Stimulated activated CD4-positive, alpha-beta T cell treated with anti-CD3 and anti-CD28 coated beads, Interleukin-15, amount 100 ng/mL, for 1 hour (primary cell): Measurements from ENCODE around the gene OR14A16.

ENCODE experiments used
- DNase-seq, 2 donors: peaks; one replicate each; pipeline ENCODE4 v3.0.0-alpha.2; 2020; ENCODE audit warnings: low read depth in 1 of 2, low spot score in 1 of 2

Gene OR14A16, protein sequence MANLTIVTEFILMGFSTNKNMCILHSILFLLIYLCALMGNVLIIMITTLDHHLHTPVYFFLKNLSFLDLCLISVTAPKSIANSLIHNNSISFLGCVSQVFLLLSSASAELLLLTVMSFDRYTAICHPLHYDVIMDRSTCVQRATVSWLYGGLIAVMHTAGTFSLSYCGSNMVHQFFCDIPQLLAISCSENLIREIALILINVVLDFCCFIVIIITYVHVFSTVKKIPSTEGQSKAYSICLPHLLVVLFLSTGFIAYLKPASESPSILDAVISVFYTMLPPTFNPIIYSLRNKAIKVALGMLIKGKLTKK

DNA sequence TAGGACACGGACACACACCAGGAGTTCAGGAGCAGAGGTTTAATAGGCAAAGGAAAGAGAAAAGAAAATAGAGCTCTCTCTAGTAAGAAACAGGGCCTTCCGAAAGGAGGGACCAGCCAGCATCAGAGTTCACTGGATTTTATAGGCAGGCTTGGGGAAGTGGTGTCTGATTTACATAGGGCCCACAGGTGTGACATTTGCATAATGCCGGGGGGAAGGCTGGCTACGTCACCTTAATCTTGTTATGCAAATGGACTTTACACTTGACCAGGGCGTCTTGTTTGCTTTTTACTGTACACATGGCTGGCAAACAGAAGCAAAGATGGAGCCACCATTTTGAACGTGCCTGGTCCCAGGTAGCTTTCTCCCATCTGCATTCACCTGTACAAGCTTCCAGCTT, at the start of gene OR14A16:
Gene OR14A16 (minus strand): TSS at position 97 of the 400 bp plus-strand sequence. CDS start 8,390 bp downstream, outside the sequence.
- no peak for DNase-seq

DNA sequence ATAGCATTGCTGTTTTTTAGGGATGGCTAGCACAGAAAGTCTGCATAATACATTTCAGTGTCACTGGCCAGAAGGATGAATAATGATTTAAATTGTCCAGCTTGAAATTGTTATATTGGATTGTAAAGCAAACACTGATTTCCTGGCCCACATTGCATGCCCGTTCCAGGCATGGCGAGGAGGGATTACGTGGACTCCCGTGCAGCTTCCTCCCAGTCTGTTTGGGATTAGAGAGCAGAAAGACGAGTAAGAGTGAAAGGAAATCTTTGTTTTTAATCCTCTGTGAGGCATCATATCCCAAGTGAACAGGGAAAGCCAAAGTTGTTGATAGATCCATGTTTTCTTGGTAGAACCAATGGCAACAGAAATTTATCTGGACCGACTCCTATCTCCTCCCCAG, 41.5 kb upstream of the OR14A16 start:
- DNase-seq, result no peak

DNA sequence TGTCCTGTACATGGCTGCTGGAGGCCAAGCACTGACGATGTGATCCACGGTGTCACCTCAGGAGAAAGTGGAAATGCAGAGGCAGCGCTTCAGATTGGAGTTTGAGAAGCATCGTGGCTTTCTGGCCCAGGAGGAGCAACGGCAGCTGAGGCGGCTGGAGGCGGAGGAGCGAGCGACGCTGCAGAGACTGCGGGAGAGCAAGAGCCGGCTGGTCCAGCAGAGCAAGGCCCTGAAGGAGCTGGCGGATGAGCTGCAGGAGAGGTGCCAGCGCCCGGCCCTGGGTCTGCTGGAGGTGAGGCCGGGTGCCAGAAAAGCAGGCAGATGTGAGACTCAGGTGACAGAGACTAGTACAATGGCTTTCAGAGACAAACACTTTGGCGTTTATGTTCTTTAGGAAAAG, 40.7 kb upstream of the OR14A16 start:
- no peak for DNase-seq

DNA sequence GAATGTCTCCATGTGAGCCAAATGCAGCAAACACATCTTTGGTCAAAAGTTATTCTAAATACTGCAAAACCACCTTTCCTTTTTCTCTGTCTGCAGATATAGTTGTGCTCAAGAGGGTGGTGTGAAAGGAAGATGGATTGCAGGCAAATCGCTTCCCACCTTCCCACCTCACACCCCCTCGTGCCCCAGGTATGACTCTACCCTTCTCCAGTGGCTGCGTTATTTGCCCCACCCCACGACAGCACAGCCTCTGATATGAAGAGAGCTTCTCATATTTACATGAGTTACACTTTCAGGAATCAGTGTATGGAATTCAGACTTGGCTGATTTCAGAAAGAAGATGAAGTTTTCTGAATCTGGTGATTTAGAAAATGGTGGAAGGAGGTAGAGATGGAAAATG, 38.8 kb upstream of the OR14A16 start:
- DNase-seq, result no peak

DNA sequence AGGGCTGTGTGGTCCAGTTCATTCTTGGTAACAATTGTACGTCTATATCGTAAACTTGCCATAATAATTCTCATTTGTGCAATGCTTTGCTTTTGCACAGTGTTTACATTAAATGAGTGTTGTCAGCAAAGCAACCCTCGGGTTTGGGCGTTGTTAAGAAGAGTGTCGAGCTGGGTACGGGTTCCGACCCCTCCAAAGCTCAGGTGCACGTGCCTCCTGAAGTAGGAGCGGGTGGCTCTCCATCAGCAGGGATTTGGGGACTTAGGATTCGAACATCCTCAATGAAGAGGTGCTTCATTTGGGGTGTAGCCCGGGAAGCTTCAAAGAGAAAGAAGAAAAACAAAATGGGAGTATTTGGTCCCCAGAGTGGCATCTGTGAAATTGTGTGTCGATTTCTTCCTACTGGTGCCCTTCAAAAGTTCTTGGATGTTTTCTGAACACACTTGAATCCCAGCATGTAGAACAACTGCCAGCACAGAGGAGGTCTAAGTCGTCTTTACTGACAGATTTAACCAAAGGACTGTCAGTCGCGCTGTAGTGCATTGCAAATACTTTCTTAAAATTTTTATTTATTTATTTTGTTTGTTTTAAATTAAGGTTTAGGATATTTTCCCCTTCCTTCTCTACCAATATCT, 34.2 kb upstream of the OR14A16 start:
- no peak for DNase-seq

DNA sequence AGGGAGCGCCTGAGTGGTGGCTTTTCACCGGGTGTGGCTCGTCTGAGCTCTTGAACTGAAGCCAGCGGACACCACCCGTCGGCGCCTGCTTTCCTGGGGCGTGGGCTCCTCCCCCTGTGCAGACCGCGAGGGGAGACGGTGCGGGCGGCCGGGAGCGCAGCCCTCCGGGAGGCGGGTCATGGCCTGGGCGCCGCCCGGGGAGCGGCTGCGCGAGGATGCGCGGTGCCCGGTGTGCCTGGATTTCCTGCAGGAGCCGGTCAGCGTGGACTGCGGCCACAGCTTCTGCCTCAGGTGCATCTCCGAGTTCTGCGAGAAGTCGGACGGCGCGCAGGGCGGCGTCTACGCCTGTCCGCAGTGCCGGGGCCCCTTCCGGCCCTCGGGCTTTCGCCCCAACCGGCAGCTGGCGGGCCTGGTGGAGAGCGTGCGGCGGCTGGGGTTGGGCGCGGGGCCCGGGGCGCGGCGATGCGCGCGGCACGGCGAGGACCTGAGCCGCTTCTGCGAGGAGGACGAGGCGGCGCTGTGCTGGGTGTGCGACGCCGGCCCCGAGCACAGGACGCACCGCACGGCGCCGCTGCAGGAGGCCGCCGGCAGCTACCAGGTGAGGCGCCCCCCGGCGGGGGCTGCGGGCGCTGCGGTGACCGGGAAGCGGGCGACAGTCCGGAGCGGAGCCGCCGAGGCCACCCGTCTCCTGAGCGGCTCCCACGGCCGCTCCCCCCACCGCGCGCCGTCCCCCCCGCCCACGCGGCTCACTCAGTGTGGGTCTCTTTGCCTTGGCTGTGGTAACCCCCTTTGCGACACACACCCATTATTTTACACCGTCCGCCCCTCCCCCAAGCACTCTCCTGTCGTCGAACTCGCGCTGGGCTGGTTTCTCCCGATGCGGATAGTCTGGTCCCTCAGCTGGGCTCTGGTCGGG, 33.4 kb upstream of the OR14A16 start, which contains the start of gene TRIM58:
Gene TRIM58 (plus strand): TSS at position 119 of the 916 bp plus-strand sequence. CDS start 60 bp downstream, at position 179.
- no peak for DNase-seq

DNA sequence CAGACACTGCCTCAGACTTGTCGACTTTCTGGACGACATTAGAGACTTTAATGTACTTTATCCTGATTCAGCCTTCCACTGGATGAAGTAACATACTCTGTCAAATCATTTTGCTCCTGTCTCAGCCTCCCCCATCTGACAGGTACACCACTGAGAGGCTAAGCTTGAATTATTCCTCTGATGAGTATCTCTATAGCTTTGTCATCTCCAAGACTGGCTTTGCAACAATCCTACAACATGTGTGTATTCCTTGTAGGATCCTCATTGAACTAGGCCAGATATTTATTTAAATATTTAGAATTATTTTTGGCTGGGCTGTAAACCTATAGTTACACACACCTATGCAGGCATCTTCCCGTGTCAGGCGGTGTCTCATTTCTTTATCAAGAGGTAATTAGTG, 32.0 kb upstream of the OR14A16 start:
- DNase-seq, result no peak

DNA sequence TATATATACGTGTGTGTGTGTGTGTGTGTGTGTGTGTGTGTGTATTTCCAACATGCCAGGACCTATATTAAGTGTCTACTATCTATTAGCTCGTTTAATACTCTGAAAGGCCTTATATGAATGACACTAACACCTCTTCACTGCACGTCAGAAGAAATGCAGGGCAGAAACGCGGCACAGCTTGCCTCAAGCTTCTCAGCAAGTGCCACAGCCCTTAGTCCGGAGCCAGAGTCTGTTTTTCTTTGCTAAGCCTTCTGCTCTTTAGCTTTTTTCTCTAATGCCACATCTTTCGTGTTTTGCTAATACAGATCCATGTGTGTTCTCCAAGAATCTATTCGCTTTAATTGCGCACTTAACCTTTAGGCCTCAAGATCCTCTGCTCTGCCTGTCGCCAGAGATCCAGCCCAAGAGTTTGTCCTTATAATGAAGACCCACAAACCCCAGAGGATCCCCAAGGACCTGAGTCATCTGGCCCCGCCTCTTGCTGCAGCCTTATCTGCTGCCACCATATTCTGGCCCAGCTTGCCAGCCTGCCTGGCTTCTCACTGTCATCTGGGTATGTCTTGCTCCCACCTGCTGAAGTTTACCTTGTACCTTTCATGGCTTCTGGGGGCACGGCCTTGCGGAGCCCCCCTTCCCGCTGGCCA, 31.1 kb upstream of the OR14A16 start:
- no peak for DNase-seq

DNA sequence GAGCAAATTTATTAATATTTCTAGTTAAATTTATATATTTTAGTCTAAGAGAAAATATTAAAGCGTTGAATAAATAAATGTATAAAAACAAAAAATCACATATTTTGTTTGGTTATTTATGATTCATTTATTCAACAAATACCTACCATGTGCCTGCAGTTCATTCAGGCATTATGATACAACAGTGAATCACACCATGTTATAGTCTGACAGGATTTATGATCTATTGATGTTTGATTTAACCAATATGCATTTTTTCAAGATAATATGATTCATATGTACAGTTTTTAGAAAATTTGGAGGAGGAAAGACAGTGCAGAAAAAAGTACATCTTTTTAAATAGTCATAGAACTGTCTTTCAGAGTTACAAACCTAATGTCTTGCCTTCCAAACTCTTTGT, 25.7 kb upstream of the OR14A16 start:
- DNase-seq, result no peak

DNA sequence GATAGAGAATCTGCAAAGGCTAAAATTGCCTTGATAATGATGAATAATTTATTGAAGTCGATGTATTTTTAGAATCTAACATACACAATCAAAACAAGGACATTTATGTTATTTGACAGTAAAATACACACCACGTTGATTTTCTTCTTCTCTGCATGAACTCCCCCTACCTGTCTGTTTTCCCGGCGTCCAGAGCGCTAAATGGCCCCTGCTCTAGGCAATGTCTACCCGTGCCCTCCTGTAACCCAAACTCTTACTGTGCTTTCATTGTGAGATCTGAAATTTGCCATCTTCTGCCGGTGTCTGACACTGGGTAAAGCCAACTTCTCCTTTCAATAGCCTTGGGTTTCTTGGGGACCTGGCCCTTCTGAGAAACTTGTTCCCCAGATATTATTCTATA, 24.4 kb upstream of the OR14A16 start:
- DNase-seq, result no peak

DNA sequence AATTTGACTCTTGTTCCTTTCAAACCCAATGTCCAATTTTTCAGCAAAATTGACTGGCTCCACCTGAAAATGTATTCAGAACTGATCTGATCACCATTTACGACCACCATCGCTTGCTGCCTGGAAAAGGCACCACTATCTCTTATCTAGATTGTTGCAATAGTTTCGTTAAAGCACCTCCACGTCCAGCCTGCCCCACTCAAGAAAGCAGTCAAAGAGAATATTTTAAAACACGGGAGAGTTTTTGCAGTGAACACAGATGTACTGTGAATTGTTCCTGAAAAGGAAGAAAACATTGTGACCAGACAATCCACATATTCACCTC, 21.7 kb upstream of the OR14A16 start:
- no peak for DNase-seq

DNA sequence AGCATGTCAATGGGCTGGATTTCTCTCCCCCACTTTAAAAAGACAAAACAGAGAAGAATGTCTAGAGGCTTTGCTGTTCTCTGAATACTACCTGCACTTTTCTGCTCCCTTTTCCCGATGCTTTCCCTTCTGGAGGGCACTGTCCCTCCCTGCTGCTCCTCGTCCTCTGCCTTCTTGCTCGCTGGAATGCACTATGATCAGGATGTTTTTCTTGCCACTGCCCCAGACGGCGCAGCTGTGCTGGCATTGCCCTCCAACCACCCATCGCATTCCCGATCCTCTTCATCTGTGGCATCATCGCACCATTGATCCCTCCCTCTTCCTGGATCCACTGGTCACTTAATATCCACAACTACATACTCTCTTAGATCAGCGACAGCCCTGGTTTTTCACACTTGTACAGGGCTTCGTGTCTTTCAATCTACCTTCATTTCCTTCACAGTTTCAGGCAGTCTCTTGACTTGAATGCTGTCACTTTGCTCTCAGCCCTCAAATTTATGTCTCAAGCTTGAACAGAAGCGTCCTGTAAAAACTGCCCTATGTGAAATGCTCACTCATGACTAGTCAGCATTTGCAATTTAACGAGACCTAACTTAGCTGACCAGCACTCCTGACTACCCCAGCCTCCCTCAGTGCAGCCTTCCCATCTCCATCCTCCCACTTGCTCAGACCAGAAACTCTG, 21.2 kb upstream of the OR14A16 start:
- no peak for DNase-seq

DNA sequence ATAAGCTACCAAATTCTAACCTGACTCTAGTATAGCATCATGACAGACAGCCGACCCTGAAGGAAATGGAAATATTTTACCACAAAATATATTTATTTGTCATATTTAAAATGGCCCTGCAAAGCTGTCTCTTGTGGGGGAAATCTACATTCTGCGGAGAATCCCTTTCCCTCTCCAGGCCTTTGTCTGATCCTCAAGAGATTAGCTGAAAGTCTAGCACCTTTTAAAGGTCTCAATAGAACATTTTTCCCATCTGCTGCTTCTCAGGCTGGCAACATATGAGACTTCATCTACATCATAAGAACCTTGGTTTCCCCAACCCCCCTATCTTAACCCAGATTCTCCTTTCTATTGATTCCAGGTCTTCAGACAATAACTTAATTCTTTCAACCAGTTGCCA, 19.5 kb upstream of the OR14A16 start:
- DNase-seq, result no peak

DNA sequence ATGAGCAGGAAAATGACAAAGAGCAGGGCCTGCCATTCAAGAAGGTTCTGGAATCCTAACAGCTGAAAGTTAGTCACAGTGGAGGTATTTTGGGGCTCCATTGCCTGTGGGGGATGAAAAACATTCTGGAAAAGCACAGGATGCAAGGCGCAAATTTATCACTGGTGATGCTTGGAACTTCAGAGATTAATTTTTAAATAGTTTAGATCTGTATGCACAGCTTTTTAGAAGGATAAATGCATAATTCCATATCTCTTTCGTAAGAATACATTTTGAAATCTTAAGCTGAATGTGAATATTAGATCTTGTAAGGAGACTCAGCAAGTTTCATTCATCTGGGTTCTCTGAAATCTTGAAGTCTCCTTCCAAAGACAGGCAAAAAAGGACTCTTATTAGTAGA, 17.9 kb upstream of the OR14A16 start, which contains the start of gene OR11L1:
Gene OR11L1 (minus strand): TSS at position 101 of the 400 bp plus-strand sequence. CDS start 0 bp downstream, at position 101.
- DNase-seq, result no peak

DNA sequence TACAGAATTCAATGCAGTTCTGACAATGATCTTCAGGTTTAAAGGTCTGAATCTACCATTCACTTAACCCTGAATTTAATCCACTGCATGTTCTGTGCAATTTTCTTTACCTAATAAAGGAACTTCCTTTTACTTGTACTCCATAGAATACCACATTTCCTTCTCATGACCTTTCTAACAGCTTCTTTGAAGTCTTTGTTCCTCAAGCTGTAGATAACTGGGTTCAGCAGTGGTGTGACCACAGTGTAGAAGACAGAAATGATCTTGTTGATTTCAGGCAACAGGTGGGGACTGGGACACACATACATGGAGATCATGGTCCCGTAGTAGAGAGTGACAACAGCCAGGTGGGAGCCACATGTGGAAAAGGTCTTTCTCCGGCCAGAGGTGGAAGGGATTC, 16.9 kb upstream of the OR14A16 start:
- DNase-seq, result no peak

DNA sequence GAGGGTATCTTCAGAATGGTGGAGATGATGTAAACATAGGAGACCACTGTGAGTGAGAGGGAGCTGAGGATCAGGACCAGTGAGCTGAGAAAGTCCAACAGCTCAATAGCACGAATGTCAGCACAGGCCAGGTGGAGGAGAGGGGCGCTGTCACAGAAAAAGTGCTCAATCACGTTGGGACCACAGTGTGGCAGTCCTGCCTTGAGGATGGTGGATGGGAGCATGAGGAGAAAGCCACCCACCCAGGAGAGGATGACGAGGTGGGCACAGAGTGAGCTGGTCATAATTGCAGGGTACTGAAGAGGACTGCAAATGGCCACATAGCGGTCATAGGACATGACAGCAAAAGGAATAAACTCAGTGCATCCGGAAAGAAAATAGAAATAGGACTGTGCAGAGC, 9.7 kb upstream of the OR14A16 start:
- no peak for DNase-seq

DNA sequence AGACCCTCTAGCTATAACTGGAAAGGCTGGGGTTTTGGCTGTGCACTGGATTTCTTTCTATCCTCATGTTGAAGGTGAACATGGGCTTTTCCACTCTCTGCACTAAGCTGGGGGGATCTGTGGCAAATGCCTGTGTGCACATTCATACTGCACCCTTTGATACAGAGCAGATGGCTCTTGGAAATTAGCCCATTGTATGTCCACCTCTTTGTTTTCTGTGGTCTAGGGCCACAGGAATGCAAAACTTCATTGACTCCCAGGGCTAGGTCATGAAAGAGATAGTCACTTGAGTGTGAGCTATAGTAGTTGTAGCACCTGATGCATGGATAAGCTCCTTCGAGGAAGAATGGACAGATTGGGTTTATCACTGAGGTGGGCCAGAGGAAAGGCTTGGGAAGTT, 5.7 kb upstream of the OR14A16 start:
- DNase-seq, result no peak

DNA sequence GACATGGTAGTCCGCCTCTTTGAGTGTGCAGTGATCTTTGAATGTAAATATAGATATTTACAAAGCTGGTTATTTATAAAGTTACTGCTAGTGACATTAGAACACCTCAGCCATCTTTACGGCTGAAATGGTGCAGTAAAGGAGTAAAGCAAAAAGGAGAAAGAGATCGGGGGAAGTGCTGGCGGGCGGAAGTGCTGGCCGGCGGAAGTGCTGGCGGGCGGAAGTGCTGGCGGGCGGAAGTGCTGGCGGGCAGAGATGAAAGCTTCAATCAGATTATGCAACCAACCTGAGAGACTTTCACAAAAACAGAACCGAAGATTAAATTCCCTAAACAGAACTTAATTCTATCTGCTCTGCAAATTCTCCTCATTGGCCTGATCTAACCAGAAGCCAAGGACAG, 1.4 kb upstream of the OR14A16 start:
- no peak for DNase-seq

DNA sequence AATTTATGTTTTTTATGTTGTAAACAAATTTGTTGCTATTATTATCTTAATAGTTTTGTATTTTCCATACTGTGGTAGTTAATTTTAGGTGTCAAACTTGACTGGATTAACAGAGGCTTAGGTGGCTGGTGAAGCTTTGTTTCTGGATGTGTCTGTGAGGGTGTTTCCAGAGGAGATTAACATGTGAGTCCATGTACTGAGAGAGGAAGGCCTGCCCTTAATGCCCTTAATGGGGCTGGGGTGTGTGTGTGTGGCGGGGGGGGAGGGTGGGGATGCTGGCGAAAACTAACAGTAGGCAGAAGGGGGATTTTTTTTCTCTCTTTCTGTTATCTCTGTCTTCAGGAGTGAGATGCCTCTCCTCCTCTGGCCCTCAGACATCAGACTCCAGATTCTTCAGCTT, 1.9 kb downstream of the OR14A16 start:
- DNase-seq, result no peak

DNA sequence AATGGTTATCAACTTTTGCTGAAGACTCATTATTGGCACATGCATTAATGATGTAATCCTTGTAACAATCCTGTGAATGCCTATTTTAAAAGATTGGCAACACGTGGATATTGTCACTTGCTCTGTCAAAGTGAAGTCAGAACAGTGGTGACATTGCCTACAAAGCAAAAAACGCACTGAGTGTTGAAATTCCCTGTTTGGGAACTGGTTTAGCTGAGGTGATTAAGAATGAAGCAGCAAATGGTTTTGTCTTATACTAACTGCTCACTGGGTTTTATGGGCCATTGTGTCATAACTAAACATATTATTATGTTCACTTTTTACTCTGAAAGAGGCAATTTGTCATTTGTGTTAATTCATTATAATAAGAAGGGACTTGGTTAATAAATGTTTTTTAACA, 11.3 kb downstream of the OR14A16 start:
- DNase-seq, result no peak

DNA sequence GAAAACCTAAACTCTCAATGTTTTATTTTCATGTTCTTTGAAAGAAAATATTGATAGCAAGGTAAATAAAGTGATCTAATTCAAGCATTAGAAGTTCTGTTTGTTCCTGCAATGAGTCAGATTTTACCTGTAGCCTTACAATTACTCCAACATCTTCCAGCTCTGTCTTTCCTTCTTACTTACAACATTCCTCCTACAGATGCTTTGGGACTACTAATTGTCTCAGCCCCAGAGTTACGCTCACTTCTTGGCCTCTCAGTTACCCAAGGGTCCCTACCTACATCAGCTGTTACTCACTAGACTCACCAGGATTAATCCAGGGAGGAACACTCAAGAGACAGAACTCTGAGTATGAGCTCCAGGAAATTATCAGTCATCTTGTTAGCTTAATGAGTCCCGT, 26.4 kb downstream of the OR14A16 start:
- no peak for DNase-seq
